Gastroesophageal sphincter (tissue), 3 donors: ENCODE data around the gene SMIM12.
A peak's percentile ranks its signal among the peaks of the same experiment; 100 is the strongest.

ENCODE experiments used
- EP300 ChIP-seq: sonication (generic); formaldehyde crosslinking; IDR thresholded peaks from one replicate; pipeline ENCODE4 v1.6.1; 2017; ENCODE audit warnings: antibody characterized with exemption, mild to moderate bottlenecking
- POLR2A ChIP-seq, 2 donors: fragments of 450-650 bp; IDR thresholded peaks; one replicate each; pipeline ENCODE4 v1.6.1; 2017; ENCODE audit warnings: antibody characterized with exemption in 2 of 2, mild to moderate bottlenecking in 2 of 2, moderate library complexity in 1 of 2
- TF ChIP-seq, protein P1 (sequence below), 4 experiments: fragments of 200-600 bp in 2 of 4; fragments of 450-650 bp in 2 of 4; sonication (generic) in 1 of 4; IDR thresholded peaks; one replicate each; pipeline ENCODE4 v1.5.1; 2017 to 2019; ENCODE audit warnings: antibody characterized with exemption in 4 of 4, mild to moderate bottlenecking in 2 of 4, moderate library complexity in 2 of 4

DNA sequence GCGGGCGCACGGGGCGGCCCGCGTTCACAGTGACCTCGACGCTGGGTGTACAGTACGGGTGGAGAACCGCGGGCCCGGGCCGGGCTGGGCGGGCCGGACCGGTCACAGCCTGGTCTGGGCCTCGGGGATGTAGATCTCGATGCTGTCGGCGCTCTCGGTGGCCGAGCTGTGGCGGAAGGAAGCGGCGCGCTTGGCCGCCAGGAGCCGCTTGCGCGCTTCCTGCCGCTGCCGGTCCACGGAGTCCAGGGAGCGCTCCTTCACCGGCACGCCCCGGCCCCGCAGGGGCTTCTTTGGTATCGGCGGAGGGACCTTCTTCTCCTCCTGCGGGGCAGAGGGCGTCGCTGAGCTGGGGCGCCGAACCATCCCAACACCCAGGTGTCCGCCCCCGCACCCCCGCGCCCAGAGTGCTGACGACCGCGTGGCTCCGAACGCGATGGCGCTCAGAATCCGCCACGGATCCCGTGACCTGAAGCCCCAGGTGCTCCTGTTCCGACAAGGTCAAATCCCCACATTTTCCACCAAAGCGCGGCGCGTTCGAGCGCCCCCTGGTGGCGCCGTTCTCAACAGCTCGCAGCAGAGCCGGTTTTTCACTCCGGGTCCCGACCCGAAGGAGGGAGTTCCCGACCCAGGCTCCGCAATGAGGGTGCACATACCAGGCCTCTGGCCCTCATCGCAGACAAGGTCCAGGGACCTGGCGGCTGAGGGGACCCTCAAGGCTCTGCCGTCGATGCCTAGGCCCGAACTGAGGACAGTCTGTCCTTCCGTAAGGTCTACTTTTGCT lies 6.6 kb upstream of the SMIM12 start:
- TF ChIP-seq, protein P1, sequence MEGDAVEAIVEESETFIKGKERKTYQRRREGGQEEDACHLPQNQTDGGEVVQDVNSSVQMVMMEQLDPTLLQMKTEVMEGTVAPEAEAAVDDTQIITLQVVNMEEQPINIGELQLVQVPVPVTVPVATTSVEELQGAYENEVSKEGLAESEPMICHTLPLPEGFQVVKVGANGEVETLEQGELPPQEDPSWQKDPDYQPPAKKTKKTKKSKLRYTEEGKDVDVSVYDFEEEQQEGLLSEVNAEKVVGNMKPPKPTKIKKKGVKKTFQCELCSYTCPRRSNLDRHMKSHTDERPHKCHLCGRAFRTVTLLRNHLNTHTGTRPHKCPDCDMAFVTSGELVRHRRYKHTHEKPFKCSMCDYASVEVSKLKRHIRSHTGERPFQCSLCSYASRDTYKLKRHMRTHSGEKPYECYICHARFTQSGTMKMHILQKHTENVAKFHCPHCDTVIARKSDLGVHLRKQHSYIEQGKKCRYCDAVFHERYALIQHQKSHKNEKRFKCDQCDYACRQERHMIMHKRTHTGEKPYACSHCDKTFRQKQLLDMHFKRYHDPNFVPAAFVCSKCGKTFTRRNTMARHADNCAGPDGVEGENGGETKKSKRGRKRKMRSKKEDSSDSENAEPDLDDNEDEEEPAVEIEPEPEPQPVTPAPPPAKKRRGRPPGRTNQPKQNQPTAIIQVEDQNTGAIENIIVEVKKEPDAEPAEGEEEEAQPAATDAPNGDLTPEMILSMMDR (IDR thresholded peaks at IDR 0.05) = peak; percentile 87 to 98 (median 94)
- TF ChIP-seq POLR2A (IDR thresholded peaks at IDR 0.05) (peak in 1 of 2 donors; percentile 21), EP300 (no peak)
